Naive B cell (primary cell): ENCODE data around the gene LYZL4. TPM values are rescaled to one million over a fixed set of nuclear protein-coding genes. Genes with fewer than 3 reads are reported as not detected.

ENCODE experiments used
- ATAC-seq, 2 donors: fragments of 150-1000 bp; cut with Tn5 transposase; 2 replicates each; pipeline ENCODE4 v1.10.0; 2021; ENCODE audit warnings: low read depth in 2 of 2, mild to moderate bottlenecking in 2 of 2, moderate library complexity in 2 of 2
- DNase-seq: peaks from one replicate; pipeline ENCODE4 v3.0.0; 2022
- H3K27ac Mint-ChIP-seq, 6 donors: one replicate each; pipeline ENCODE4 v1.8.0; 2020 to 2022; ENCODE audit warnings: mild to moderate bottlenecking in 6 of 6, mixed read lengths in 6 of 6, moderate library complexity in 5 of 6, inconsistent platforms in 2 of 6
- H3K27me3 Mint-ChIP-seq, 3 donors: one replicate each; pipeline ENCODE4 v1.8.0; 2021 to 2022; ENCODE audit warnings: mixed read lengths in 3 of 3, mild to moderate bottlenecking in 1 of 3
- H3K36me3 Mint-ChIP-seq, 2 donors: one replicate each; pipeline ENCODE4 v1.8.0; 2020 to 2022; ENCODE audit warnings: mixed read lengths in 2 of 2, inconsistent platforms in 1 of 2, mild to moderate bottlenecking in 1 of 2
- H3K4me1 Mint-ChIP-seq, 3 donors: one replicate each; pipeline ENCODE4 v1.8.0; 2020 to 2022; ENCODE audit warnings: mixed read lengths in 3 of 3, inconsistent platforms in 1 of 3, mild to moderate bottlenecking in 1 of 3, moderate library complexity in 1 of 3
- H3K4me3 Mint-ChIP-seq, 8 donors: one replicate each; pipeline ENCODE4 v1.8.0; 2020 to 2022; ENCODE audit warnings: mild to moderate bottlenecking in 8 of 8, mixed read lengths in 8 of 8, moderate library complexity in 8 of 8, inconsistent platforms in 2 of 8
- H3K9me3 Mint-ChIP-seq, 7 donors: one replicate each; pipeline ENCODE4 v1.8.0; 2020 to 2022; ENCODE audit warnings: mixed read lengths in 7 of 7, mild to moderate bottlenecking in 5 of 7, inconsistent platforms in 2 of 7, moderate library complexity in 1 of 7
- polyA plus RNA-seq, 6 donors: library from polyadenylated mRNA; unstranded; fragments of 300-500 nt; fragmentation: Illumina TruSeq; gene quantifications; one replicate each; pipeline ENCODE4 v1.2.3, GENCODE V29; 2021; ENCODE audit warnings: low read depth in 6 of 6

The LYZL4 gene
- polyA plus RNA-seq, 6 donors from 2014 or later: not detected

GRCh38 chr3:42440924-42441323 is 30.5 kb upstream of the LYZL4 start:
- Mint-ChIP-seq H3K27ac (no peak overlapping the region), H3K27me3 (peaks cover 19 to 40% (median 24%) of the 10 kb centered on the region in 3 donors), H3K36me3 (no peaks in the 10 kb centered on the region), H3K9me3 (no peaks in the 10 kb centered on the region), H3K4me1 (peaks cover 0 to 4% (median 3%) of the 10 kb centered on the region in 3 donors), H3K4me3 (no peak overlapping the region)
- ATAC-seq (no peak), DNase-seq (no peak)

GRCh38 chr3:42439261-42440115 is 29.1 kb upstream of the LYZL4 start:
- Mint-ChIP-seq H3K27me3 (peaks cover 17 to 39% (median 23%) of the 10 kb centered on the region in 3 donors), H3K27ac (no peak overlapping the region), H3K36me3 (no peaks in the 10 kb centered on the region), H3K4me1 (peaks cover 0 to 4% (median 3%) of the 10 kb centered on the region in 3 donors), H3K9me3 (no peaks in the 10 kb centered on the region), H3K4me3 (no peak overlapping the region)
- no peak for DNase-seq
- ATAC-seq: no peak

GRCh38 chr3:42438758-42439157 is 28.3 kb upstream of the LYZL4 start:
- no peak for ATAC-seq
- no peak for DNase-seq
- no peak overlapping the region for H3K4me3 Mint-ChIP-seq
- H3K27me3 Mint-ChIP-seq: peaks cover 16 to 31% (median 23%) of the 10 kb centered on the region in 3 donors
- no peak overlapping the region for H3K27ac Mint-ChIP-seq
- H3K36me3 Mint-ChIP-seq: no peaks in the 10 kb centered on the region
- no peaks in the 10 kb centered on the region for H3K9me3 Mint-ChIP-seq
- H3K4me1 Mint-ChIP-seq: peaks cover 0 to 4% (median 3%) of the 10 kb centered on the region in 3 donors

GRCh38 chr3:42438193-42438592 is 27.8 kb upstream of the LYZL4 start:
- Mint-ChIP-seq H3K27me3 (peaks cover 14 to 26% (median 23%) of the 10 kb centered on the region in 3 donors), H3K36me3 (peaks cover 0 to under 1% of the 10 kb centered on the region in 2 donors), H3K27ac (peak overlapping the region in 1 of 6 donors; percentile 39), H3K4me3 (no peak overlapping the region), H3K4me1 (peaks cover 0 to 4% (median 3%) of the 10 kb centered on the region in 3 donors), H3K9me3 (peaks cover 0 to 4% (median 0%) of the 10 kb centered on the region in 7 donors)
- DNase-seq (no peak), ATAC-seq (peak in 1 of 2 donors; percentile 39)

GRCh38 chr3:42434777-42435380 is 24.5 kb upstream of the LYZL4 start:
- Mint-ChIP-seq H3K27me3 (peaks cover 26 to 47% (median 29%) of the 10 kb centered on the region in 3 donors), H3K4me3 (no peak overlapping the region), H3K4me1 (peaks cover 0 to 4% (median 3%) of the 10 kb centered on the region in 3 donors), H3K9me3 (peaks cover 4 to 18% (median 8%) of the 10 kb centered on the region in 7 donors), H3K36me3 (peaks cover 0 to 8% of the 10 kb centered on the region in 2 donors), H3K27ac (no peak overlapping the region)
- no peak for DNase-seq
- ATAC-seq: no peak

GRCh38 chr3:42432485-42432884 is 22.1 kb upstream of the LYZL4 start:
- ATAC-seq (no peak), DNase-seq (no peak)
- no peaks in the 10 kb centered on the region for H3K4me1 Mint-ChIP-seq
- peaks cover 0 to 8% of the 10 kb centered on the region in 2 donors for H3K36me3 Mint-ChIP-seq
- H3K4me3 Mint-ChIP-seq: no peak overlapping the region
- peaks cover 4 to 18% (median 10%) of the 10 kb centered on the region in 7 donors for H3K9me3 Mint-ChIP-seq
- H3K27ac Mint-ChIP-seq: no peak overlapping the region
- peaks cover 43 to 64% (median 48%) of the 10 kb centered on the region in 3 donors for H3K27me3 Mint-ChIP-seq

- H3K27me3 Mint-ChIP-seq: peaks cover 43 to 64% (median 52%) of the 10 kb centered on the region in 3 donors
- no peak overlapping the region for H3K4me3 Mint-ChIP-seq
- H3K27ac Mint-ChIP-seq: no peak overlapping the region
- H3K4me1 Mint-ChIP-seq: no peaks in the 10 kb centered on the region
- DNase-seq: no peak
- H3K36me3 Mint-ChIP-seq: peaks cover 0 to 8% of the 10 kb centered on the region in 2 donors
- peaks cover 4 to 18% (median 10%) of the 10 kb centered on the region in 7 donors for H3K9me3 Mint-ChIP-seq
- ATAC-seq: no peak
Observed at GRCh38 chr3:42430781-42431532, 20.5 kb upstream of the LYZL4 start.

- Mint-ChIP-seq H3K9me3 (peaks cover 4 to 18% (median 10%) of the 10 kb centered on the region in 7 donors), H3K4me3 (no peak overlapping the region), H3K27me3 (peaks cover 38 to 57% (median 52%) of the 10 kb centered on the region in 3 donors), H3K27ac (peak overlapping the region in 1 of 6 donors; percentile 34), H3K36me3 (peaks cover 0 to 8% of the 10 kb centered on the region in 2 donors), H3K4me1 (no peaks in the 10 kb centered on the region)
- DNase-seq (no peak), ATAC-seq (no peak)
Observed at GRCh38 chr3:42428830-42429229, 18.4 kb upstream of the LYZL4 start.

GRCh38 chr3:42425736-42426407 is 15.5 kb upstream of the LYZL4 start:
- ATAC-seq (no peak), DNase-seq (no peak)
- Mint-ChIP-seq H3K4me3 (no peak overlapping the region), H3K9me3 (peaks cover 0 to 2% (median 0%) of the 10 kb centered on the region in 7 donors), H3K4me1 (no peaks in the 10 kb centered on the region), H3K36me3 (no peaks in the 10 kb centered on the region), H3K27me3 (peaks cover 25 to 49% (median 40%) of the 10 kb centered on the region in 3 donors), H3K27ac (peak overlapping the region in 2 of 6 donors; percentile 4 to 45)

- Mint-ChIP-seq H3K4me3 (no peak overlapping the region), H3K27me3 (peaks cover 25 to 46% (median 39%) of the 10 kb centered on the region in 3 donors), H3K9me3 (peaks cover 0 to 2% (median 0%) of the 10 kb centered on the region in 7 donors), H3K27ac (no peak overlapping the region), H3K36me3 (no peaks in the 10 kb centered on the region), H3K4me1 (no peaks in the 10 kb centered on the region)
- ATAC-seq (no peak), DNase-seq (no peak)
Observed at GRCh38 chr3:42424911-42425310, 14.5 kb upstream of the LYZL4 start.

GRCh38 chr3:42421818-42422796 is 11.7 kb upstream of the LYZL4 start:
- no peak for ATAC-seq
- no peak for DNase-seq
- H3K27ac Mint-ChIP-seq: peak overlapping the region in 1 of 6 donors; percentile 37
- no peaks in the 10 kb centered on the region for H3K9me3 Mint-ChIP-seq
- H3K36me3 Mint-ChIP-seq: no peaks in the 10 kb centered on the region
- no peak overlapping the region for H3K4me3 Mint-ChIP-seq
- H3K4me1 Mint-ChIP-seq: no peaks in the 10 kb centered on the region
- H3K27me3 Mint-ChIP-seq: peaks cover 9 to 28% (median 26%) of the 10 kb centered on the region in 3 donors

- Mint-ChIP-seq H3K4me3 (no peak overlapping the region), H3K9me3 (no peaks in the 10 kb centered on the region), H3K27ac (peak overlapping the region in 2 of 6 donors; percentile 15 to 20), H3K36me3 (no peaks in the 10 kb centered on the region), H3K27me3 (peaks cover 19 to 53% (median 51%) of the 10 kb centered on the region in 3 donors), H3K4me1 (no peaks in the 10 kb centered on the region)
- DNase-seq: no peak
- ATAC-seq: no peak
Observed at GRCh38 chr3:42419563-42419962, 9.2 kb upstream of the LYZL4 start.
